ENCODE data around the gene BLM. TPM values are rescaled to one million over a fixed set of nuclear protein-coding genes. Genes with fewer than 3 reads are reported as not detected.

Gene BLM
- 0.96 and 1.2 TPM in 2 replicates for total RNA-seq

DNA sequence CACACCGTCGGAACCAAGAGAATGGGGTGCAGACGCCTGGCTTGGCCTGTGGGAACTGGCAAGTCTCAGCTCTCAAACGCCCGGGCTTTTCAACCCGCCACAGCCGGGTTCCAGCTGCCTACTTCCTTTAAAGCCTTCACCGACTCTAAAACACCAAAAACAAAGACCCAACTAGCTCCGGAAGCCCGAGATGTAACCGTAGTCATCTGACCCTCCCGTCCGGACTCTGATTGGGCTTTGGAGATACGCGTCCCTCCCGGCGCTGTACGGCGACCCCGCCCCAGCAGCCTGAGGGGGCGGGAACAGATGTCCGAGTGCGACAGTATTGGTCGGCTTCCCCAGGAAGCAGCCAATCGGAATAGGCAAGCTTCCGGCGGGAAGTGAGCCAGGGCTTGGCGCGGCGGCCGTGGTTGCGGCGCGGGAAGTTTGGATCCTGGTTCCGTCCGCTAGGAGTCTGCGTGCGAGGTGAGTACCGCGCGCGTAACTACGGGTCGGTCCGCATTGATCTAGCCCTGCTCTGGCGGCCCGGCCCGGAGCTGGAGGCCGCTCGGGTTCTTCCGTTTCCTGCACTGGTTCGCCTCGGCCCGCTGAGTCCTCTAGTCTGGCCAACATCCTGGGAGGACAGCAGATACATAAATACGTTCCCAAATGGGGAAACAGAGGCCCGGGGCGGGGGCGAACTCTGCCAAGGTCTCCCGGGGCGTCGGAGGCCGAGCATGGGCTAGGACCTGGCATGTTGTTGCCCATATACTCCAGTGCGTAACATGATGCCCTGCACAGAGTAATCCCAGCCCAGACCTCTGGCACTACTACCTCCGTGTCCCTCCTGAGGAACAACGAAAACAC, at the start of gene BLM:
Gene BLM, plus strand, starts transcription at position 371 of the 846 bp plus-strand sequence. CDS start 30,047 bp downstream, outside the sequence.

Other genes with a start within 250 kb of the BLM start
- gene CRTC3, start 187.4 kb upstream of the BLM start, total RNA-seq: 22.2 and 22.5 TPM in 2 replicates
- 108 and 120 TPM in 2 replicates for gene FURIN, start 151.2 kb downstream of the BLM start, total RNA-seq
- 17.4 and 23.2 TPM in 2 replicates for gene FES, start 167.2 kb downstream of the BLM start, total RNA-seq
- gene MAN2A2, start 186.0 kb downstream of the BLM start, total RNA-seq: 79.4 and 84.2 TPM in 2 replicates
- 11.8 and 14.3 TPM in 2 replicates for gene HDDC3, start 215.2 kb downstream of the BLM start, total RNA-seq
- 109 and 134 TPM in 2 replicates for gene UNC45A, start 217.9 kb downstream of the BLM start, total RNA-seq
- gene RCCD1, start 237.5 kb downstream of the BLM start, total RNA-seq: 14.8 and 18.0 TPM in 2 replicates